ENCODE data around the gene RNF144A.
"Not testable (repeated sequence)": the region's sequence is repeated elsewhere in the genome, so short reads cannot be mapped to it uniquely, and the experiment has no call there.

RNF144A gene

GRCh38 chr2:6973895-6974545 is 56.8 kb downstream of the RNF144A start:
- DNase-seq: no peak

GRCh38 chr2:6975988-6976387 is 58.8 kb downstream of the RNF144A start:
- no peak for DNase-seq

- no peak for DNase-seq
These were observed 60.0 kb downstream of the RNF144A start for GRCh38 chr2:6977113-6977741.

- DNase-seq: no peak
These were observed 60.6 kb downstream of the RNF144A start for GRCh38 chr2:6977786-6978185.

- DNase-seq: no peak
These were observed 61.8 kb downstream of the RNF144A start for GRCh38 chr2:6978991-6979390.

- DNase-seq: no peak
These were observed 65.2 kb downstream of the RNF144A start for GRCh38 chr2:6982449-6982848.

GRCh38 chr2:6982934-6983589 is 65.8 kb downstream of the RNF144A start:
- no peak for DNase-seq

- DNase-seq: no peak
These were observed 69.2 kb downstream of the RNF144A start for GRCh38 chr2:6986301-6986911.

- DNase-seq: no peak
These were observed 69.7 kb downstream of the RNF144A start for GRCh38 chr2:6986912-6987361.

- no peak for DNase-seq
These were observed 73.7 kb downstream of the RNF144A start for GRCh38 chr2:6990871-6991270.

- DNase-seq: no peak
These were observed 75.6 kb downstream of the RNF144A start for GRCh38 chr2:6992794-6993228.

- no peak for DNase-seq
These were observed 76.0 kb downstream of the RNF144A start for GRCh38 chr2:6993229-6993640.

GRCh38 chr2:6993936-6994335 is 76.7 kb downstream of the RNF144A start:
- DNase-seq: no peak

- DNase-seq: no peak
These were observed 77.4 kb downstream of the RNF144A start for GRCh38 chr2:6994536-6995128.

- no peak for DNase-seq
These were observed 78.3 kb downstream of the RNF144A start for GRCh38 chr2:6995391-6996097.

GRCh38 chr2:6999211-6999877 is 82.1 kb downstream of the RNF144A start:
- DNase-seq: no peak

- DNase-seq: not testable (repeated sequence)
These were observed 84.2 kb downstream of the RNF144A start for GRCh38 chr2:7001395-7001794.

- DNase-seq: no peak
These were observed 86.7 kb downstream of the RNF144A start for GRCh38 chr2:7003895-7004294.

GRCh38 chr2:7004636-7005035 is 87.4 kb downstream of the RNF144A start:
- DNase-seq: no peak

GRCh38 chr2:7007488-7007845 is 90.3 kb downstream of the RNF144A start:
- DNase-seq: no peak

GRCh38 chr2:7007846-7008741 is 90.9 kb downstream of the RNF144A start:
- DNase-seq: no peak

All from activated T-cell treated with anti-CD3 and anti-CD28 coated beads, Interleukin-2, amount 50 U/mL, for 1 hour (primary cell).